ENCODE results near the gene CYFIP1.

Gene CYFIP1

DNA sequence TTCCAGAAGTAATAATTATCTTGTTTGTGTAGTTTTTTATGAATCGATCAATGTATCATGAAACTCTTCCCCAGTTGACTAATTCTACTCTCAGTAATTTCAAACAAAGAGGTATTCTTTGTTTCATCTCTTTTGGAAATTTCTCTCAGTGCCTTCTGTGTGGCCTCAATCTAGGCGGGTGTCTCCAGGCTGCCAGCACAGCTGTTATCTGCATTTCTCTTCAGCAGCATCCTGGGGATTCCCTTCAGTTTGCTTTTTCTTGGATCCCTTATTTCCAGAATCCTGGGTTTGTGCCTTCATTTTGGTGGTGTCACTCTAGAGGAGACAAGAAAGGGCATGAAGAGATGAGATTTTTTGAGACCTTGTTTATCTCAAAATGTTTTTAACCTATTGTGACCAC lies 119.0 kb downstream of the CYFIP1 start:
- DNase-seq = no peak

DNA sequence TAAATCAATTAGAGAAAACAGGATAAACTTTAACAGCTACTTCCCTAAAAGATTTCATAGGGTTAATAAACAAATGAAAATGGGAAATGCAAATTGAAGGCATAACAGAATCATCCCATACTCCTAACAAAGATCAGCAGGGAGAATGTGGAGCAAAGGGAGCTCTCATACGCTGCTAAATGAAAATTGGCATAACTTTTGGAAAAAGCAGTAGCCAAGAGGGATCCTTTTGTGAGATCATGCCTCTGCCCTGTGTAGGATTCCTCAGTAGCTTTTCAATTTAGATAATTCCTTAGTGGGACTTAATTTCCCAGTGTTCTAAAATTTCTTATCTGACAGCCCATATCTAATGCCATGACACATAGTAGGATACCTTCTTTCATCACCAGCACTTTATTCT lies 123.5 kb downstream of the CYFIP1 start:
- no peak for DNase-seq

DNA sequence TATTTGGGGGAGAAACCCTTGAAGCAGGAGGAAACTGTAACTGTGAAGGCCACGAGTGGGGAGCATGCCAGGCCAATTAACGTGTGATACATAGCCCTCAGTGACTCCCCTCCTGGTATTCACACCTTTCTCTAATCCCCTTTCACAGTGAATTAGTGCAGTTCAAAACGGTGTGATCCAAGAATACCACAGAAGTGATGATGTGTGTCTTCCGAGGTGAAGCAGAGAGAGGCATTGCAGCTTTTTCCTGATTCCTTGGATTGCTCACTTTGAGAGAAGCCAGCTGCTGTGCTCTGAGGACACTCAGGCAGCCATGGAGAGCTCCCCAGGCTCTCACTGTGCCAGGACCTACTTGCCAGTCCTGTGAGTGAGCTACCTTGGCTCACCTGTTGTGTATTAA lies 124.4 kb downstream of the CYFIP1 start:
- DNase-seq = no peak

- DNase-seq = no peak
Observed at GRCh38 chr15:22851513-22851912, 128.7 kb downstream of the CYFIP1 start.

GRCh38 chr15:22850055-22850454 lies 130.1 kb downstream of the CYFIP1 start:
- DNase-seq = no peak

GRCh38 chr15:22846073-22846472 lies 134.1 kb downstream of the CYFIP1 start:
- DNase-seq = no peak

DNA sequence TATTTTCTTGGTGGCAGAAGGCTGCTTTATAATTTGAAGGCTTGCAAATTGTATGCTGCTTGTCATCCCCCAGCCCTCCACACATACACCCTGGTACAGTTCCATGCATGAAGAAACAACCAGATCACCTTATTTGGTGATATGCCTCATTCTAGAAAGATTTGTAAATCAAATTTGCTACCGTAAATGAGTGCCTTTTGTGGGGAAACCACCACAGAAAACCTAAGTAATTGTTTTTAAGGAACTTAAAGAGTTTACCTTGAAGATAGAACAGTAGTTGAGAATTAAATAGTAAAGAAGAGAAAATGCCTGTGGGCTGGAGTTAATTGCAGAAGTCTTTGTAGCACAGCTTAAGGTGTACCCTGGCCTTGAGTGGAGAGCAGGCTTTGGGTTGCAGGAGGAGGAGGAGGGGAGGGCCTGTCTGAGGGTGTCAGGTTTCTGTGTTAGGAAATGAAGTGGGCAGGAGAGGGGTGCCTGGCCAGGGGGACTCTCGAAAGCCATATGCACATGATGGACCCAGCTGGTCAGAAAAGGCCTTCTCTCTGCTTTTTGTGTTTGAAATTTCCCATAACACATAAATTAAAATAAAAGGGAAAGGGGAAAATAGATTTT lies 134.8 kb downstream of the CYFIP1 start:
- DNase-seq = no peak

- DNase-seq = no peak
Observed at GRCh38 chr15:22844421-22845288, 135.5 kb downstream of the CYFIP1 start.

DNA sequence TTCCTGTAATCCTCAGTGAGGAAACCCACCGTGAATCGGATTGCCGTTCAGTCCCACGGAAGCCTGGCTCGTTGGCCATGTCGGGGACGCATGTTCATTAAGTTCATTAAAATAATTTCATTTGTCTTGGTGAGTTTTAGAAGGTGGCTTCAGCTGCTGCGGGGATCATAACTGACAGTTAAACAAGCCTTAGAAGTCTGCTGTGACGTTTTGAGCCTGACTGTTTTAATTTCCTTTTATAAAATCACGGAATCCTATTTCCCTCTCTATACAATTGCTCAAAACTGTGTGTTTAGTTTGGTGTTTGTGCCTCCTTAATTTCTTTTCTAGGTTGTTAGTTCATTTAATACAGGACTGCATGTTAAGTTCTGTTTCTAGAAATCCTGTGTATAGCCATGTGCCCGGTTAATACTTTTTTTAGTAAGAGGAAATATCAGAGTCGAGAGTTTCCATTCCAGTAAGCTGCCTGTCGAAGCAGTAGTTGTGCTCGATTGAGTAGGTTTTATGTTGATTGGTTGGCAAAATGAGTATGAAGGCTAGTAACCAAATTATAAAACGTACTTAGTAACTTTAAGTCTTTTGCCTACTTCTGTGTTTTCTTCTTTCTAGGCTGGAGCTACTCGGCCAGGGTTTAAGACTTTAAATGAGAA lies 141.0 kb downstream of the CYFIP1 start:
- DNase-seq = no peak

GRCh38 chr15:22838292-22839042 lies 141.7 kb downstream of the CYFIP1 start, which contains the start of gene NIPA2:
TSS of gene NIPA2 (plus strand) at chr15:22838666. CDS start at chr15:22851732, 13,066 bp downstream.
- peak; percentile 99 for DNase-seq

- DNase-seq = no peak
Observed at GRCh38 chr15:22831473-22831872, 148.7 kb downstream of the CYFIP1 start.

- DNase-seq = no peak
Observed at GRCh38 chr15:22827125-22827524, 153.0 kb downstream of the CYFIP1 start.

DNA sequence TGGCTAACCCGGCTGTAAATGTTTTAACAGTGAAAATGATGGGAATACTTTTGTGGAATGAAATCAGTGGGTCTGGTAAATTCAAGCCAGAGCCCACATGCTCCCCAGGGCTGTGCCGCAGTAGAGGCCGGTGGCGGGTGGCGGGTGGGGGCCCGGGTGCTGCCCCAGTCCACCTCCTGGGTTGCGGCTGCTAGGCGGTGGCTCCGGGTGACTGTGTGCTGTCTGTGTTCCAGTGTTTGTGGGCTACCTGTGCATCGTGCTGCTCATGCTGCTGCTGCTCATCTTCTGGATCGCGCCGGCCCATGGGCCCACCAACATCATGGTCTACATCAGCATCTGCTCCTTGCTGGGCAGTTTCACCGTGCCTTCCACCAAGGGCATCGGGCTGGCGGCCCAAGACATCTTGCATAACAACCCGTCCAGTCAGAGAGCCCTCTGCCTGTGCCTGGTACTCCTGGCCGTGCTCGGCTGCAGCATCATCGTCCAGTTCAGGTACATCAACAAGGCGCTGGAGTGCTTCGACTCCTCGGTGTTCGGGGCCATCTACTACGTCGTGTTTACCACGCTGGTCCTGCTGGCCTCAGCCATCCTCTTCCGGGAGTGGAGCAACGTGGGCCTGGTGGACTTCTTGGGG lies 156.6 kb downstream of the CYFIP1 start:
- DNase-seq = no peak

GRCh38 chr15:22819651-22820050 lies 160.5 kb downstream of the CYFIP1 start:
- DNase-seq = no peak

Measured in activated CD8-positive, alpha-beta memory T cell treated with anti-CD3 and anti-CD28 coated beads, Interleukin-2, amount 50 U/mL, for 4 hours (primary cell).